Liver (tissue), 3 donors: Measurements from ENCODE around the gene IPMK.

Experiments used
- ATF3 ChIP-seq: IDR thresholded peaks from 2 replicates; pipeline ENCODE4 v1.6.1; 2016; ENCODE audit warnings: antibody characterized with exemption
- CTCF ChIP-seq: fragments of 150-350 bp; IDR thresholded peaks from 2 replicates; pipeline ENCODE4 v1.5.1; 2017; ENCODE audit warnings: improper control_type of control experiment, low read depth, low read length; ENCODE audit not compliant: missing input control
- MAX ChIP-seq: IDR thresholded peaks from 2 replicates; pipeline ENCODE4 v1.6.1; 2016; ENCODE audit warnings: antibody characterized with exemption
- YY1 ChIP-seq: IDR thresholded peaks from 2 replicates; pipeline ENCODE4 v1.6.1; 2016; ENCODE audit warnings: antibody characterized with exemption, mild to moderate bottlenecking
- donor health status: healthy.
- donor health status: healthy.

DNA sequence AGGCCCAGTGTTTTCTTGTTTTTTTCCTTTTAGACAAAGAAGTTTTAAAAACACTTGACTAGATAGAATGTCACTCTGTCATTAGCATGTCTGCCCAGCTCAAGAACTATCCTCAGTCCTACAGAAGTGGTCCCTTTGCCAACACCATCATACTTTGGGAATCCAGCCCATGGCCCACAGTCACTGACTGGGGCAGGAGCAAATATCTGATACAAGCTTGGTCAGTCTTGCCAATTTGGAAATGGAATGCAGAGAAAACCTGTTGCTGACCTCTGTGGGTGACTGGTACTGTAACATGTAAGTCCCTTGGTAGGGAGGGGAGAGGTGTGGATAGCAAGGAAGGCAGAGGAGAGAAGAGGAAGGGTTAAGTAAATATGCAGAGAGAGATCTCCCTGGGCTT lies 47.8 kb downstream of the IPMK start:
- TF ChIP-seq CTCF (no peak), ATF3 (no peak), MAX (no peak), YY1 (no peak)
